ENCODE results near the gene INSM2.

Gene INSM2

GRCh38 chr14:35506927-35507326 is 27.0 kb upstream of the INSM2 start:
- DNase-seq (ENCODE audit: low spot score): no peak
- TF ChIP-seq CTCF (IDR thresholded peaks at IDR 0.05; ENCODE audit: extremely low read depth, missing control alignments): no peak

GRCh38 chr14:35509846-35510245 is 24.1 kb upstream of the INSM2 start:
- no peak for TF ChIP-seq CTCF (IDR thresholded peaks at IDR 0.05; ENCODE audit: extremely low read depth, missing control alignments)
- DNase-seq (ENCODE audit: low spot score): no peak

- no peak for TF ChIP-seq CTCF (IDR thresholded peaks at IDR 0.05; ENCODE audit: extremely low read depth, missing control alignments)
Observed at GRCh38 chr14:35512765-35513164, 21.2 kb upstream of the INSM2 start.

GRCh38 chr14:35515916-35516315 is 18.0 kb upstream of the INSM2 start:
- DNase-seq (ENCODE audit: low spot score): no peak

More at GRCh38 chr14:35512765-35513164, 21.2 kb upstream of the INSM2 start:
- DNase-seq (ENCODE audit: low spot score): no peak

GRCh38 chr14:35519986-35520385 is 14.0 kb upstream of the INSM2 start:
- DNase-seq (ENCODE audit: low spot score): no peak
- no peak for TF ChIP-seq CTCF (IDR thresholded peaks at IDR 0.05; ENCODE audit: extremely low read depth, missing control alignments)

More at GRCh38 chr14:35515916-35516315, 18.0 kb upstream of the INSM2 start:
- no peak for TF ChIP-seq CTCF (IDR thresholded peaks at IDR 0.05; ENCODE audit: extremely low read depth, missing control alignments)

GRCh38 chr14:35525695-35526094 is 8.3 kb upstream of the INSM2 start:
- TF ChIP-seq CTCF (IDR thresholded peaks at IDR 0.05; ENCODE audit: extremely low read depth, missing control alignments): no peak
- DNase-seq (ENCODE audit: low spot score): no peak

GRCh38 chr14:35526962-35527361 is 7.0 kb upstream of the INSM2 start:
- TF ChIP-seq CTCF (IDR thresholded peaks at IDR 0.05; ENCODE audit: extremely low read depth, missing control alignments): no peak
- DNase-seq (ENCODE audit: low spot score): no peak

All from GM20000 (cell line).